GM20000 (cell line): ENCODE data around the gene MSS51.
A peak's percentile ranks its signal among the peaks of the same experiment; 100 is the strongest.

Experiments
- DNase-seq: peaks from one replicate; pipeline ENCODE4 v3.0.0; 2012; ENCODE audit warnings: low spot score
- CTCF ChIP-seq: IDR thresholded peaks from 2 replicates; pipeline ENCODE4 v1.5.1; 2012; ENCODE audit warnings: mild to moderate bottlenecking, control low read depth; ENCODE audit errors: extremely low read depth, missing control alignments

MSS51 gene

GRCh38 chr10:73386583-73386982 lies 46.8 kb downstream of the MSS51 start:
- no peak for TF ChIP-seq CTCF
- DNase-seq: no peak

- DNase-seq: peak; percentile 23
- no peak for TF ChIP-seq CTCF
These were observed 54.2 kb downstream of the MSS51 start for GRCh38 chr10:73379064-73379748.

- no peak for TF ChIP-seq CTCF
These were observed 56.7 kb downstream of the MSS51 start for GRCh38 chr10:73376679-73377078.

More at GRCh38 chr10:73376679-73377078, 56.7 kb downstream of the MSS51 start:
- DNase-seq: no peak
